ENCODE measurements around the gene SYTL2.
"Not testable (repeated sequence)": the region's sequence is repeated elsewhere in the genome, so short reads cannot be mapped to it uniquely, and the experiment has no call there.

SYTL2 gene

GRCh38 chr11:85810871-85811611 is at the start of gene SYTL2:
Gene SYTL2, minus strand, starts transcription at chr11:85811141. Its CDS starts 53,416 bp downstream, at chr11:85757725.
- peak; percentile 44 for DNase-seq (ENCODE audit: low spot score)

GRCh38 chr11:85859541-85859940 is 48.6 kb upstream of the SYTL2 start:
- DNase-seq (ENCODE audit: low spot score), result not testable (repeated sequence)

GRCh38 chr11:85857098-85857497 is 46.2 kb upstream of the SYTL2 start:
- DNase-seq (ENCODE audit: low spot score), result no peak

GRCh38 chr11:85855341-85855656 is 44.4 kb upstream of the SYTL2 start, which contains the start of gene CCDC83:
Gene CCDC83, plus strand, starts transcription at chr11:85855383. Its CDS starts 9,741 bp downstream, at chr11:85865124.
- DNase-seq (ENCODE audit: low spot score), result no peak

GRCh38 chr11:85854557-85855340 is 43.8 kb upstream of the SYTL2 start:
- peak; percentile 89 for DNase-seq (ENCODE audit: low spot score)

- DNase-seq (ENCODE audit: low spot score), result no peak
Observed at GRCh38 chr11:85854212-85854556, 43.2 kb upstream of the SYTL2 start.

GRCh38 chr11:85853541-85853940 is 42.6 kb upstream of the SYTL2 start:
- DNase-seq (ENCODE audit: low spot score), result not testable (repeated sequence)

GRCh38 chr11:85852754-85853153 is 41.8 kb upstream of the SYTL2 start:
- not testable (repeated sequence) for DNase-seq (ENCODE audit: low spot score)

- no peak for DNase-seq (ENCODE audit: low spot score)
Observed at GRCh38 chr11:85848556-85848955, 37.6 kb upstream of the SYTL2 start.

- DNase-seq (ENCODE audit: low spot score), result no peak
Observed at GRCh38 chr11:85848006-85848405, 37.1 kb upstream of the SYTL2 start.

GRCh38 chr11:85847436-85847835 is 36.5 kb upstream of the SYTL2 start:
- no peak for DNase-seq (ENCODE audit: low spot score)

GRCh38 chr11:85845124-85845631 is 34.2 kb upstream of the SYTL2 start:
- DNase-seq (ENCODE audit: low spot score), result no peak

- peak; percentile 63 for DNase-seq (ENCODE audit: low spot score)
Observed at GRCh38 chr11:85844439-85845123, 33.6 kb upstream of the SYTL2 start.

GRCh38 chr11:85843929-85844328 is 33.0 kb upstream of the SYTL2 start:
- DNase-seq (ENCODE audit: low spot score), result no peak

- not testable (repeated sequence) for DNase-seq (ENCODE audit: low spot score)
Observed at GRCh38 chr11:85840932-85841331, 30.0 kb upstream of the SYTL2 start.

- DNase-seq (ENCODE audit: low spot score), result no peak
Observed at GRCh38 chr11:85835729-85836128, 24.8 kb upstream of the SYTL2 start.

GRCh38 chr11:85835263-85835662 is 24.3 kb upstream of the SYTL2 start:
- no peak for DNase-seq (ENCODE audit: low spot score)

GRCh38 chr11:85831050-85831449 is 20.1 kb upstream of the SYTL2 start:
- DNase-seq (ENCODE audit: low spot score), result no peak

- no peak for DNase-seq (ENCODE audit: low spot score)
Observed at GRCh38 chr11:85829172-85829571, 18.2 kb upstream of the SYTL2 start.

GRCh38 chr11:85828640-85828978 is 17.7 kb upstream of the SYTL2 start:
- DNase-seq (ENCODE audit: low spot score), result no peak

GRCh38 chr11:85827748-85828639 is 17.1 kb upstream of the SYTL2 start:
- peak; percentile 54 for DNase-seq (ENCODE audit: low spot score)

Data from SW480 (cell line).